Panc1 (cell line): Measurements from ENCODE around the gene GPRIN1. TPM values are rescaled to one million over a fixed set of nuclear protein-coding genes. Genes with fewer than 3 reads are reported as not detected.

ENCODE experiments used
- ATAC-seq: fragments of 200-7000 bp; cut with Tn5 transposase; 2 replicates; pipeline ENCODE4 v1.9.1; 2020; ENCODE audit warnings: mild to moderate bottlenecking, moderate library complexity
- BruUV-seq: library from RNA; stranded (reverse); fragments of 400-500 nt; replicated peaks from 2 replicates; lab custom pipeline; 2021; lab: Mats Ljungman, UMichigan
- CTCF ChIA-PET: fragments of 300-600 bp; sonication (Branson Sonifier 250); formaldehyde crosslinking; loops from one replicate; lab custom pipeline; 2022; ENCODE audit warnings: antibody characterized with exemption; lab: Charles Lee
- POLR2A ChIA-PET: fragments of 300-600 bp; sonication (Branson Sonifier 250); formaldehyde crosslinking; loops from one replicate; lab custom pipeline; 2022; ENCODE audit warnings: antibody characterized with exemption; lab: Charles Lee
- DNase-seq: peaks from one replicate; pipeline ENCODE4 v3.0.0-alpha.2; 2010; ENCODE audit warnings: low read depth, low spot score
- H3K27ac ChIP-seq: 2 replicates; pipeline ENCODE4 v1.5.1; 2011; ENCODE audit warnings: mild to moderate bottlenecking, low read length, inconsistent platforms
- H3K27me3 ChIP-seq: fragments of 200-500 bp; sonication (Bioruptor generic); 2 replicates; pipeline ENCODE4 v1.6.0; 2014; ENCODE audit warnings: low read length, inconsistent platforms; ENCODE audit not compliant: control insufficient read depth, insufficient read depth
- H3K36me3 ChIP-seq: fragments of 200-500 bp; sonication (Bioruptor generic); 2 replicates; pipeline ENCODE4 v1.5.1; 2014; ENCODE audit warnings: inconsistent platforms, mild to moderate bottlenecking, low read length, moderate library complexity; ENCODE audit not compliant: control insufficient read depth, insufficient read depth
- H3K4me1 ChIP-seq: 2 replicates; pipeline ENCODE4 v1.5.1; 2011; ENCODE audit warnings: inconsistent platforms, mild to moderate bottlenecking, low read length, moderate library complexity; ENCODE audit not compliant: control insufficient read depth, insufficient read depth
- H3K4me3 ChIP-seq, 2 experiments: 2 replicates each; pipeline ENCODE4 v1.5.1; 2011 to 2012; ENCODE audit warnings: low read depth in 2 of 2, low read length in 2 of 2, mild to moderate bottlenecking in 2 of 2, inconsistent platforms in 1 of 2, moderate library complexity in 1 of 2
- H3K9me3 ChIP-seq: fragments of 200-500 bp; sonication (Bioruptor generic); 2 replicates; pipeline ENCODE4 v1.5.1; 2014; ENCODE audit warnings: low read depth, mild to moderate bottlenecking, inconsistent platforms, low read length, moderate library complexity; ENCODE audit not compliant: control insufficient read depth, insufficient read depth
- CTCF ChIP-seq: fragments of 450-650 bp; IDR thresholded peaks from 2 replicates; pipeline ENCODE4 v1.5.1; 2017; ENCODE audit warnings: mild to moderate bottlenecking
- POLR2AphosphoS5 ChIP-seq: IDR thresholded peaks from 2 replicates; pipeline ENCODE4 v1.6.1; 2012; ENCODE audit warnings: mild to moderate bottlenecking, low read depth, low read length, moderate library complexity
- REST ChIP-seq, 2 experiments: IDR thresholded peaks; 2 replicates each; pipeline ENCODE4 v1.6.1; 2011 to 2012; ENCODE audit warnings: low read depth in 2 of 2, control low read depth in 1 of 2, low read length in 1 of 2, mild to moderate bottlenecking in 1 of 2, moderate library complexity in 1 of 2; ENCODE audit not compliant: insufficient read depth in 1 of 2
- SIN3A ChIP-seq: IDR thresholded peaks from 2 replicates; pipeline ENCODE4 v1.6.1; 2012; ENCODE audit warnings: low read depth, mild to moderate bottlenecking, low read length, moderate library complexity, borderline replicate concordance; ENCODE audit not compliant: insufficient read depth
- TCF7L2 ChIP-seq: IDR thresholded peaks from 2 replicates; pipeline ENCODE4 v1.6.1; 2011; ENCODE audit warnings: mild to moderate bottlenecking, low read depth, low read length, inconsistent platforms
- in situ Hi-C: cut with HindIII; loops from 2 replicates; pipeline ENCODE4 v1.10.0; 2016; ENCODE audit warnings: low sequenced_read_pairs, low pct_unique_long_range_greater_than_20kb
- intact Hi-C: fragments of 100-400 bp; cut with micrococcal nuclease; formaldehyde crosslinking; loops from one replicate; pipeline ENCODE4 v1.10.0; 2022; ENCODE audit not compliant: unreplicated experiment
- total RNA-seq: library from RNA; stranded (reverse); gene quantifications from one replicate; pipeline ENCODE4 v1.2.1, GENCODE V29; 2021; ENCODE audit not compliant: unreplicated experiment

GPRIN1 gene
- total RNA-seq, 1 experiment from 2014 or later: 18.9 TPM

GRCh38 chr5:176639981-176640380 lies 30.0 kb upstream of the GPRIN1 start:
- no peak overlapping the region for H3K4me3 ChIP-seq
- in situ Hi-C loops: no loop called here
- H3K9me3 ChIP-seq: no peaks in the 10 kb centered on the region
- CTCF ChIA-PET: no interaction called here
- ATAC-seq (no peak), DNase-seq (no peak)
- POLR2A ChIA-PET: no interaction called here
- intact Hi-C loops: no loop called here
- no peak for TF ChIP-seq REST (IDR thresholded peaks at IDR 0.05; ENCODE audit: insufficient read depth in 1 of 2, low read depth in 2 of 2, low read length in 1 of 2)
- no peak for TF ChIP-seq TCF7L2
- no peak for TF ChIP-seq POLR2AphosphoS5
- TF ChIP-seq CTCF: no peak
- H3K27ac ChIP-seq: no peak overlapping the region
- no peaks in the 10 kb centered on the region for H3K4me1 ChIP-seq
- H3K27me3 ChIP-seq: no peaks in the 10 kb centered on the region
- BruUV-seq: no TSS peak
- no peaks in the 10 kb centered on the region for H3K36me3 ChIP-seq

GRCh38 chr5:176639208-176639607 lies 29.3 kb upstream of the GPRIN1 start:
- H3K9me3 ChIP-seq: no peaks in the 10 kb centered on the region
- no peaks in the 10 kb centered on the region for H3K36me3 ChIP-seq
- ChIA-PET CTCF (no interaction called here), POLR2A (no interaction called here)
- H3K4me1 ChIP-seq: no peaks in the 10 kb centered on the region
- intact Hi-C loops: no loop called here
- no peak overlapping the region for H3K27ac ChIP-seq
- BruUV-seq: no TSS peak
- ATAC-seq (no peak), DNase-seq (no peak)
- no peak overlapping the region for H3K4me3 ChIP-seq
- TF ChIP-seq REST (IDR thresholded peaks at IDR 0.05; ENCODE audit: insufficient read depth in 1 of 2, low read depth in 2 of 2, low read length in 1 of 2) (no peak), POLR2AphosphoS5 (no peak), TCF7L2 (no peak), SIN3A (no peak), CTCF (no peak)
- in situ Hi-C loops: no loop called here
- no peaks in the 10 kb centered on the region for H3K27me3 ChIP-seq
